Measurements from ENCODE around the gene POLDIP2. TPM values are rescaled to one million over a fixed set of nuclear protein-coding genes. Genes with fewer than 3 reads are reported as not detected.

The POLDIP2 gene
- total and polyA plus RNA-seq, 9 of the 15 experiments (the other 6 are each of a cell fraction or from before 2014, with no cell fraction given) = 22.0 to 137 (median 104) TPM

- no peak for TF ChIP-seq CTCFL (IDR thresholded peaks at IDR 0.05; ENCODE audit: borderline replicate concordance, insufficient read depth, low read depth, low read length, poor library complexity, severe bottlenecking)
- no peak for TF ChIP-seq RAD21 (CRISPR knock-in tag; conservative IDR thresholded peaks at IDR 0.05 in 1 of 2, IDR thresholded peaks at IDR 0.05 in 1 of 2)
- TF ChIP-seq FOXO4 (CRISPR knock-in tag; IDR thresholded peaks at IDR 0.05) = no peak
- TF ChIP-seq E2F1 (CRISPR knock-in tag; IDR thresholded peaks at IDR 0.05) = no peak
- no peak for TF ChIP-seq ARID3B (CRISPR knock-in tag; IDR thresholded peaks at IDR 0.05; ENCODE audit: borderline replicate concordance)
These were observed 13.4 kb upstream of the POLDIP2 start (continued) for GRCh38 chr17:28370744-28371103.

Measured in K562 (cell line).